ENCODE data around the gene KDM6B. TPM values are rescaled to one million over a fixed set of nuclear protein-coding genes. Genes with fewer than 3 reads are reported as not detected.
A peak's percentile ranks its signal among the peaks of the same experiment; 100 is the strongest.

KDM6B gene
- total RNA-seq, 1 donor from 2014 or later: 38.2 TPM

- no peak overlapping the region for H3K27ac Mint-ChIP-seq (ENCODE audit: unreplicated experiment)
- no peak overlapping the region for H3K4me3 Mint-ChIP-seq (ENCODE audit: unreplicated experiment)
- no peak for DNase-seq (ENCODE audit: low spot score)
Observed at GRCh38 chr17:7831233-7831632, 2.8 kb upstream of the KDM6B start.

DNA sequence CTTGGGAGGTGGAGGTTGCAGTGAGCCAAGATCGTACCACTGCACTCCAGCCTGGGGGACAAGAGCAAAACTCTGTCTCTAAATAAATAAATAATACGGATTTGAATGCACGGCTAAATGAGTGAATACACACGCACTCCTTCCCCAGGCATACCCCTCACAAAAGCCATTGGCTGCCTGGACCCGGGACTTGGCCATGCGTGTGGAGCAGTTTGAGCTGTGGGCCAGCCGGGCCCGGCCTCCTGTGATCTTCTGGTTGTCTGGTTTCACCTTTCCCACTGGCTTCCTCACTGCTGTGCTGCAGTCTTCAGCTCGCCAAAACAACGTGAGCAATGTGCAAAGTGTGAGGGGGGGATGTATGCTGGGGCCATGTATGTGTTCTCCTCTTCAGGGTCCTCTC lies 1.6 kb upstream of the KDM6B start:
- Mint-ChIP-seq H3K27ac (ENCODE audit: unreplicated experiment) (no peak overlapping the region), H3K9me3 (ENCODE audit: low read depth) (no peaks in the 10 kb centered on the region), H3K4me3 (ENCODE audit: unreplicated experiment) (no peak overlapping the region), H3K4me1 (ENCODE audit: low read depth) (peaks cover 28% of the 10 kb centered on the region), H3K27me3 (ENCODE audit: low read depth) (peaks cover 17% of the 10 kb centered on the region), H3K36me3 (ENCODE audit: low read depth) (no peaks in the 10 kb centered on the region)
- TF ChIP-seq, protein P1, sequence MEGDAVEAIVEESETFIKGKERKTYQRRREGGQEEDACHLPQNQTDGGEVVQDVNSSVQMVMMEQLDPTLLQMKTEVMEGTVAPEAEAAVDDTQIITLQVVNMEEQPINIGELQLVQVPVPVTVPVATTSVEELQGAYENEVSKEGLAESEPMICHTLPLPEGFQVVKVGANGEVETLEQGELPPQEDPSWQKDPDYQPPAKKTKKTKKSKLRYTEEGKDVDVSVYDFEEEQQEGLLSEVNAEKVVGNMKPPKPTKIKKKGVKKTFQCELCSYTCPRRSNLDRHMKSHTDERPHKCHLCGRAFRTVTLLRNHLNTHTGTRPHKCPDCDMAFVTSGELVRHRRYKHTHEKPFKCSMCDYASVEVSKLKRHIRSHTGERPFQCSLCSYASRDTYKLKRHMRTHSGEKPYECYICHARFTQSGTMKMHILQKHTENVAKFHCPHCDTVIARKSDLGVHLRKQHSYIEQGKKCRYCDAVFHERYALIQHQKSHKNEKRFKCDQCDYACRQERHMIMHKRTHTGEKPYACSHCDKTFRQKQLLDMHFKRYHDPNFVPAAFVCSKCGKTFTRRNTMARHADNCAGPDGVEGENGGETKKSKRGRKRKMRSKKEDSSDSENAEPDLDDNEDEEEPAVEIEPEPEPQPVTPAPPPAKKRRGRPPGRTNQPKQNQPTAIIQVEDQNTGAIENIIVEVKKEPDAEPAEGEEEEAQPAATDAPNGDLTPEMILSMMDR (IDR thresholded peaks at IDR 0.05): no peak
- DNase-seq (ENCODE audit: low spot score): no peak

More at GRCh38 chr17:7831233-7831632, 2.8 kb upstream of the KDM6B start:
- Mint-ChIP-seq H3K36me3 (ENCODE audit: low read depth) (no peaks in the 10 kb centered on the region), H3K27me3 (ENCODE audit: low read depth) (peaks cover 19% of the 10 kb centered on the region), H3K9me3 (ENCODE audit: low read depth) (no peaks in the 10 kb centered on the region), H3K4me1 (ENCODE audit: low read depth) (peaks cover 18% of the 10 kb centered on the region)
- TF ChIP-seq, protein P1 (IDR thresholded peaks at IDR 0.05): no peak

GRCh38 chr17:7833011-7833794 lies 814 bp upstream of the KDM6B start:
- Mint-ChIP-seq H3K4me3 (ENCODE audit: unreplicated experiment) (peak overlapping the region; percentile 91), H3K27ac (ENCODE audit: unreplicated experiment) (no peak overlapping the region), H3K9me3 (ENCODE audit: low read depth) (no peaks in the 10 kb centered on the region), H3K27me3 (ENCODE audit: low read depth) (peaks cover 13% of the 10 kb centered on the region), H3K36me3 (ENCODE audit: low read depth) (no peaks in the 10 kb centered on the region), H3K4me1 (ENCODE audit: low read depth) (peaks cover 32% of the 10 kb centered on the region)
- DNase-seq (ENCODE audit: low spot score): no peak
- TF ChIP-seq, protein P1 (IDR thresholded peaks at IDR 0.05): no peak

DNA sequence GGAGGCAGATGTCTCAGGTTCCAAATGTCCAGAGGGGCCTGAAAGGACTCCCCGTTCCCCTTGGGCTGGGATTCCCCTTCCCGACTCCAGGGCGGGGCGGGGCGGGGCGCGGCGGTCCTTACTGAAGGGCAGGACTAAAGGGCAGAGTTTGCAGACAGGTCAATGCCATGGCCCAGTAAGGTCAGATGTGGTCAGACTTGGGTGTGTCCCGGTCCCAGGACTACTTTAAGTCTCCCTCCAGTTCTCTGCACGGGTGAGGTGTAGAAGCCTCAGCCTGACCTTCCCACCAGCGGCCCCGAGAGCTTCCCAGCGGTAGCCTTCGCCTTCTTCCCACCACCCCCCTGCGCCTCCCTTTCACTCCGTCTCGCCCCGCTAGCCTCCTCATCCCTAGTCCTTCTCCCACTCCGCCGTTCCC lies 532 bp downstream of the KDM6B start:
- H3K4me1 Mint-ChIP-seq (ENCODE audit: low read depth): peaks cover 44% of the 10 kb centered on the region
- peak overlapping the region; percentile 97 for H3K27ac Mint-ChIP-seq (ENCODE audit: unreplicated experiment)
- peaks cover 8% of the 10 kb centered on the region for H3K27me3 Mint-ChIP-seq (ENCODE audit: low read depth)
- no peaks in the 10 kb centered on the region for H3K9me3 Mint-ChIP-seq (ENCODE audit: low read depth)
- TF ChIP-seq, protein P1 (IDR thresholded peaks at IDR 0.05): no peak
- H3K4me3 Mint-ChIP-seq (ENCODE audit: unreplicated experiment): peak overlapping the region; percentile 91
- no peaks in the 10 kb centered on the region for H3K36me3 Mint-ChIP-seq (ENCODE audit: low read depth)
- no peak for DNase-seq (ENCODE audit: low spot score)

- Mint-ChIP-seq H3K4me1 (ENCODE audit: low read depth) (peaks cover 51% of the 10 kb centered on the region), H3K4me3 (ENCODE audit: unreplicated experiment) (peak overlapping the region; percentile 93)
Observed at GRCh38 chr17:7834957-7835813, 1.2 kb downstream of the KDM6B start.

More at GRCh38 chr17:7834957-7835813, 1.2 kb downstream of the KDM6B start:
- Mint-ChIP-seq H3K9me3 (ENCODE audit: low read depth) (no peaks in the 10 kb centered on the region), H3K27me3 (ENCODE audit: low read depth) (peaks cover 8% of the 10 kb centered on the region), H3K36me3 (ENCODE audit: low read depth) (peaks cover 1% of the 10 kb centered on the region), H3K27ac (ENCODE audit: unreplicated experiment) (peak overlapping the region; percentile 97)
- TF ChIP-seq, protein P1 (IDR thresholded peaks at IDR 0.05): peak; percentile 95
- DNase-seq (ENCODE audit: low spot score): peak; percentile 97

Data from chondrocyte (in vitro differentiated cells).